DND-41 (cell line): ENCODE data around the gene PATL1.

Source experiments
- ATAC-seq: fragments of 200-7000 bp; cut with Tn5 transposase; 3 replicates; pipeline ENCODE4 v1.9.1; 2021; ENCODE audit warnings: low read depth; ENCODE audit not compliant: insufficient read depth
- DNase-seq: peaks from one replicate; pipeline ENCODE4 v3.0.0-alpha.2; 2020
- H2AFZ ChIP-seq: 2 replicates; pipeline ENCODE4 v1.6.0; 2012; ENCODE audit warnings: low read depth, low read length
- H3K27ac ChIP-seq: 2 replicates; pipeline ENCODE4 v1.5.1; 2012; ENCODE audit warnings: low read length, inconsistent platforms
- H3K27me3 ChIP-seq: fragments of 200-600 bp; sonication (generic); 2 replicates; pipeline ENCODE4 v1.6.0; 2012; ENCODE audit warnings: low read length, mild to moderate bottlenecking, inconsistent platforms; ENCODE audit not compliant: insufficient read depth, poor library complexity
- H3K36me3 ChIP-seq: 2 replicates; pipeline ENCODE4 v1.5.1; 2012; ENCODE audit warnings: low read length, inconsistent platforms; ENCODE audit not compliant: insufficient read depth
- H3K4me1 ChIP-seq: 2 replicates; pipeline ENCODE4 v1.5.1; 2012; ENCODE audit warnings: mild to moderate bottlenecking, low read length; ENCODE audit not compliant: insufficient read depth
- H3K4me2 ChIP-seq: 2 replicates; pipeline ENCODE4 v1.6.0; 2012; ENCODE audit warnings: mild to moderate bottlenecking, moderate library complexity, low read length, inconsistent platforms; ENCODE audit not compliant: insufficient read depth
- H3K4me3 ChIP-seq, 2 experiments: fragments of 200-600 bp in 1 of 2; shearing (Covaris generic) in 1 of 2; 2 replicates each; pipeline ENCODE4 v1.5.1; 2012 to 2016; ENCODE audit warnings: inconsistent platforms in 2 of 2, low read length in 2 of 2, mild to moderate bottlenecking in 2 of 2, low read depth in 1 of 2, moderate library complexity in 1 of 2
- H3K79me2 ChIP-seq: 2 replicates; pipeline ENCODE4 v1.6.0; 2012; ENCODE audit warnings: low read length, inconsistent platforms; ENCODE audit not compliant: insufficient read depth
- H3K9ac ChIP-seq: 2 replicates; pipeline ENCODE4 v1.6.0; 2012; ENCODE audit warnings: low read depth, mild to moderate bottlenecking, inconsistent platforms, low read length, moderate library complexity
- H3K9me3 ChIP-seq: 2 replicates; pipeline ENCODE4 v1.5.1; 2012; ENCODE audit warnings: low read length, moderate library complexity, mild to moderate bottlenecking, inconsistent platforms; ENCODE audit not compliant: insufficient read depth, severe bottlenecking
- H4K20me1 ChIP-seq: 2 replicates; pipeline ENCODE4 v1.6.0; 2012; ENCODE audit warnings: low read length; ENCODE audit not compliant: insufficient read depth
- CTCF ChIP-seq: IDR thresholded peaks from 2 replicates; pipeline ENCODE4 v1.5.1; 2012; ENCODE audit warnings: borderline replicate concordance, low read length, moderate library complexity, mild to moderate bottlenecking; ENCODE audit not compliant: poor library complexity, severe bottlenecking; ENCODE audit errors: extremely low read depth
- EZH2 ChIP-seq: IDR thresholded peaks from 3 replicates; pipeline ENCODE4 v1.6.1; 2012; ENCODE audit warnings: borderline replicate concordance, low read depth, mild to moderate bottlenecking, moderate library complexity, low read length, inconsistent platforms; ENCODE audit not compliant: severe bottlenecking

PATL1 gene

GRCh38 chr11:59615637-59616395 is 53.0 kb downstream of the PATL1 start, which contains the start of gene OSBP:
TSS of gene OSBP (minus strand) at chr11:59615774. CDS start at chr11:59615664, 110 bp downstream.
- H3K9me3 ChIP-seq = no peaks in the 10 kb centered on the region
- peaks cover 34% of the 10 kb centered on the region; the same call in 1 of the 2 replicates for H4K20me1 ChIP-seq
- peaks cover 47% of the 10 kb centered on the region for H3K4me1 ChIP-seq
- TF ChIP-seq EZH2 (no peak), CTCF (no peak)
- peaks cover 48% of the 10 kb centered on the region for H3K79me2 ChIP-seq
- peak within 1 kb of the TSS; percentile 90 for H3K27ac ChIP-seq
- peaks cover 23% of the 10 kb centered on the region for H3K36me3 ChIP-seq
- peak; percentile 99 for DNase-seq
- peak within 1 kb of the TSS; percentile 96 for H3K4me2 ChIP-seq
- H3K9ac ChIP-seq = peak within 1 kb of the TSS; percentile 69
- H2AFZ ChIP-seq = peak within 1 kb of the TSS; percentile 97
- H3K4me3 ChIP-seq = peak within 1 kb of the TSS; percentile 71 to 86
- peak; percentile 87 for ATAC-seq
- no peaks in the 10 kb centered on the region for H3K27me3 ChIP-seq

- H4K20me1 ChIP-seq = peaks cover 34% of the 10 kb centered on the region; the same call in 1 of the 2 replicates
- TF ChIP-seq EZH2 (no peak), CTCF (no peak)
- H3K36me3 ChIP-seq = peaks cover 27% of the 10 kb centered on the region
- H3K4me2 ChIP-seq = peak overlapping the region; percentile 96
- no peaks in the 10 kb centered on the region for H3K9me3 ChIP-seq
- peak overlapping the region; percentile 71 to 86 for H3K4me3 ChIP-seq
- DNase-seq (peak; percentile 50), ATAC-seq (no peak)
- H3K27ac ChIP-seq = peak overlapping the region; percentile 60
- H3K4me1 ChIP-seq = peaks cover 47% of the 10 kb centered on the region
- peaks cover 55% of the 10 kb centered on the region for H3K79me2 ChIP-seq
- H3K27me3 ChIP-seq = no peaks in the 10 kb centered on the region
- peak overlapping the region; percentile 69 for H3K9ac ChIP-seq
- H2AFZ ChIP-seq = peak overlapping the region; percentile 63
These were observed 53.7 kb downstream of the PATL1 start for GRCh38 chr11:59615120-59615636.

- DNase-seq = no peak
- TF ChIP-seq EZH2 (no peak), CTCF (no peak)
- H3K4me1 ChIP-seq = peaks cover 47% of the 10 kb centered on the region
- peak overlapping the region; percentile 63 for H2AFZ ChIP-seq
- H3K36me3 ChIP-seq = peaks cover 34% of the 10 kb centered on the region
- H4K20me1 ChIP-seq = peaks cover 34% of the 10 kb centered on the region; the same call in 1 of the 2 replicates
- H3K4me2 ChIP-seq = peak overlapping the region; percentile 96
- H3K9ac ChIP-seq = peak overlapping the region; percentile 69
- no peaks in the 10 kb centered on the region for H3K27me3 ChIP-seq
- H3K27ac ChIP-seq = peak overlapping the region; percentile 60
- no peak for ATAC-seq
- no peaks in the 10 kb centered on the region for H3K9me3 ChIP-seq
- peaks cover 57% of the 10 kb centered on the region for H3K79me2 ChIP-seq
- peak overlapping the region; percentile 71 to 86 for H3K4me3 ChIP-seq
These were observed 54.3 kb downstream of the PATL1 start for GRCh38 chr11:59614277-59615119.
